H9 (cell line): ENCODE measurements around the gene MICOS13. TPM values are rescaled to one million over a fixed set of nuclear protein-coding genes. Genes with fewer than 3 reads are reported as not detected.

Source experiments
- DNase-seq: peaks from one replicate; pipeline ENCODE4 v3.0.0-alpha.2; 2017
- H2AFZ ChIP-seq: one replicate; pipeline ENCODE4 v1.6.1; 2013; ENCODE audit warnings: mild to moderate bottlenecking, low read length, control low read depth, moderate library complexity
- H2AK5ac ChIP-seq: 2 replicates; pipeline ENCODE4 v1.6.1; 2013; ENCODE audit warnings: low read length, control low read depth, mixed read lengths; ENCODE audit not compliant: insufficient read length
- H2BK120ac ChIP-seq: one replicate; pipeline ENCODE4 v1.6.1; 2013; ENCODE audit warnings: low read depth, mild to moderate bottlenecking, low read length, control low read depth, inconsistent platforms; ENCODE audit not compliant: poor library complexity, severe bottlenecking
- H2BK12ac ChIP-seq: 2 replicates; pipeline ENCODE4 v1.6.1; 2013; ENCODE audit warnings: low read length, control low read depth, mixed read lengths, low read depth; ENCODE audit not compliant: insufficient read length
- H2BK15ac ChIP-seq: 2 replicates; pipeline ENCODE4 v1.6.1; 2013; ENCODE audit warnings: low read depth, low read length, control low read depth
- H2BK20ac ChIP-seq: one replicate; pipeline ENCODE4 v1.6.1; 2013; ENCODE audit warnings: low read depth, mild to moderate bottlenecking, low read length, control low read depth, inconsistent platforms; ENCODE audit not compliant: poor library complexity, severe bottlenecking
- H2BK5ac ChIP-seq: 2 replicates; pipeline ENCODE4 v1.6.1; 2013; ENCODE audit warnings: low read length, control low read depth, mixed read lengths; ENCODE audit not compliant: insufficient read length
- H3K14ac ChIP-seq: 2 replicates; pipeline ENCODE4 v1.6.1; 2013; ENCODE audit warnings: low read length, control low read depth; ENCODE audit not compliant: insufficient read depth
- H3K18ac ChIP-seq: 2 replicates; pipeline ENCODE4 v1.6.1; 2013; ENCODE audit warnings: low read depth, mild to moderate bottlenecking, mixed read lengths, low read length, control low read depth; ENCODE audit not compliant: insufficient read length
- H3K23ac ChIP-seq: 2 replicates; pipeline ENCODE4 v1.6.1; 2013; ENCODE audit warnings: low read length, control low read depth, mixed read lengths, low read depth; ENCODE audit not compliant: insufficient read length
- H3K23me2 ChIP-seq: 2 replicates; pipeline ENCODE4 v1.6.1; 2013; ENCODE audit warnings: low read depth, mild to moderate bottlenecking, mixed read lengths, low read length, control low read depth; ENCODE audit not compliant: insufficient read length, poor library complexity, severe bottlenecking
- H3K27ac ChIP-seq: 2 replicates; pipeline ENCODE4 v1.5.1; 2013; ENCODE audit warnings: low read length, control low read depth, mixed read lengths, low read depth; ENCODE audit not compliant: insufficient read length
- H3K27me3 ChIP-seq: 2 replicates; pipeline ENCODE4 v1.6.1; 2013; ENCODE audit warnings: low read length, control low read depth, inconsistent platforms; ENCODE audit not compliant: insufficient read depth
- H3K4ac ChIP-seq: 2 replicates; pipeline ENCODE4 v1.6.1; 2013; ENCODE audit warnings: low read depth, mild to moderate bottlenecking, control low read depth, inconsistent platforms, low read length, moderate library complexity
- H3K4me1 ChIP-seq: 2 replicates; pipeline ENCODE4 v1.6.1; 2013; ENCODE audit warnings: low read length, control low read depth, inconsistent platforms; ENCODE audit not compliant: insufficient read depth
- H3K4me2 ChIP-seq: 2 replicates; pipeline ENCODE4 v1.6.1; 2013; ENCODE audit warnings: low read length, control low read depth, mixed read lengths; ENCODE audit not compliant: insufficient read length, insufficient read depth
- H3K56ac ChIP-seq: 2 replicates; pipeline ENCODE4 v1.6.1; 2013; ENCODE audit warnings: low read depth, mild to moderate bottlenecking, mixed read lengths, low read length, control low read depth; ENCODE audit not compliant: insufficient read length
- H3K79me1 ChIP-seq: 2 replicates; pipeline ENCODE4 v1.6.1; 2013; ENCODE audit warnings: low read depth, mild to moderate bottlenecking, moderate library complexity, low read length, control low read depth, inconsistent platforms; ENCODE audit not compliant: insufficient read depth, poor library complexity, severe bottlenecking
- H3K79me2 ChIP-seq: 2 replicates; pipeline ENCODE4 v1.6.1; 2013; ENCODE audit warnings: low read length, control low read depth, inconsistent platforms; ENCODE audit not compliant: insufficient read depth
- H3K9ac ChIP-seq: 2 replicates; pipeline ENCODE4 v1.6.1; 2013; ENCODE audit warnings: low read length, control low read depth, mixed read lengths; ENCODE audit not compliant: insufficient read length; ENCODE audit errors: extremely low read depth
- H3K9me3 ChIP-seq: one replicate; pipeline ENCODE4 v1.6.1; 2013; ENCODE audit warnings: low read depth, low read length, inconsistent platforms; ENCODE audit not compliant: control insufficient read depth
- H3T11ph ChIP-seq: one replicate; pipeline ENCODE4 v1.6.1; 2013; ENCODE audit warnings: mild to moderate bottlenecking, low read length, control low read depth, inconsistent platforms
- H4K20me1 ChIP-seq: one replicate; pipeline ENCODE4 v1.6.1; 2013; ENCODE audit not compliant: control insufficient read depth, insufficient read length, insufficient read depth
- H4K5ac ChIP-seq: 2 replicates; pipeline ENCODE4 v1.6.1; 2013; ENCODE audit warnings: low read depth, mild to moderate bottlenecking, mixed read lengths, low read length, control low read depth; ENCODE audit not compliant: insufficient read length
- H4K8ac ChIP-seq: replicated peaks from 2 replicates; pipeline ENCODE4 v1.6.1; 2013; ENCODE audit warnings: low read length, control low read depth, mixed read lengths, low read depth; ENCODE audit not compliant: insufficient read length
- H4K91ac ChIP-seq: 2 replicates; pipeline ENCODE4 v1.6.1; 2013; ENCODE audit warnings: low read depth, mild to moderate bottlenecking, moderate library complexity, mixed read lengths, low read length, control low read depth; ENCODE audit not compliant: insufficient read length
- H3K27ac Mint-ChIP-seq, 3 experiments: 2 replicates in 2 of 3; 3 replicates in 1 of 3; pipeline ENCODE4 v1.8.0; 2020 to 2021; ENCODE audit warnings: mixed read lengths in 3 of 3, mild to moderate bottlenecking in 1 of 3, moderate library complexity in 1 of 3
- H3K27me3 Mint-ChIP-seq: 2 replicates; pipeline ENCODE4 v1.8.0; 2021; ENCODE audit warnings: low read depth, mild to moderate bottlenecking, moderate library complexity, mixed read lengths
- H3K36me3 Mint-ChIP-seq, 3 experiments: 2 replicates in 2 of 3; 3 replicates in 1 of 3; pipeline ENCODE4 v1.8.0; 2020 to 2021; ENCODE audit warnings: low read depth in 3 of 3, mixed read lengths in 3 of 3; ENCODE audit not compliant: insufficient read depth in 1 of 3
- H3K4me1 Mint-ChIP-seq, 2 experiments: 2 replicates each; pipeline ENCODE4 v1.8.0; 2020; ENCODE audit warnings: mixed read lengths in 2 of 2
- H3K4me3 Mint-ChIP-seq, 2 experiments: 2 replicates in 1 of 2; 3 replicates in 1 of 2; pipeline ENCODE4 v1.8.0; 2020 to 2021; ENCODE audit warnings: mild to moderate bottlenecking in 2 of 2, mixed read lengths in 2 of 2, moderate library complexity in 1 of 2
- H3K9me3 Mint-ChIP-seq, 2 experiments: 2 replicates in 1 of 2; 3 replicates in 1 of 2; pipeline ENCODE4 v1.8.0; 2020; ENCODE audit warnings: mild to moderate bottlenecking in 2 of 2, mixed read lengths in 2 of 2, moderate library complexity in 1 of 2
- WGBS: extraction: QIAGEN DNeasy Blood & Tissue Kit; methylation state at CpG from one replicate; pipeline ENCODE4 v1.1.7; 2013; ENCODE audit warnings: missing lambda C conversion rate, low lambda C conversion rate, mixed read lengths; ENCODE audit not compliant: insufficient read length; ENCODE audit errors: extremely low coverage; 5-methylcytosine and 5-hydroxymethylcytosine counted together
- total RNA-seq: library from RNA; stranded (reverse); gene quantifications from 2 replicates; pipeline ENCODE4 v1.2.1, GENCODE V29; 2021
- TF ChIP-seq, protein P1 (sequence below): fragments of 200-600 bp; sonication (generic); conservative IDR thresholded peaks from 3 replicates; pipeline ENCODE4 v1.8.0; 2021; ENCODE audit warnings: antibody characterized with exemption, mild to moderate bottlenecking

MICOS13 gene
- total RNA-seq, 1 experiment from 2014 or later: 23.8 TPM

DNA sequence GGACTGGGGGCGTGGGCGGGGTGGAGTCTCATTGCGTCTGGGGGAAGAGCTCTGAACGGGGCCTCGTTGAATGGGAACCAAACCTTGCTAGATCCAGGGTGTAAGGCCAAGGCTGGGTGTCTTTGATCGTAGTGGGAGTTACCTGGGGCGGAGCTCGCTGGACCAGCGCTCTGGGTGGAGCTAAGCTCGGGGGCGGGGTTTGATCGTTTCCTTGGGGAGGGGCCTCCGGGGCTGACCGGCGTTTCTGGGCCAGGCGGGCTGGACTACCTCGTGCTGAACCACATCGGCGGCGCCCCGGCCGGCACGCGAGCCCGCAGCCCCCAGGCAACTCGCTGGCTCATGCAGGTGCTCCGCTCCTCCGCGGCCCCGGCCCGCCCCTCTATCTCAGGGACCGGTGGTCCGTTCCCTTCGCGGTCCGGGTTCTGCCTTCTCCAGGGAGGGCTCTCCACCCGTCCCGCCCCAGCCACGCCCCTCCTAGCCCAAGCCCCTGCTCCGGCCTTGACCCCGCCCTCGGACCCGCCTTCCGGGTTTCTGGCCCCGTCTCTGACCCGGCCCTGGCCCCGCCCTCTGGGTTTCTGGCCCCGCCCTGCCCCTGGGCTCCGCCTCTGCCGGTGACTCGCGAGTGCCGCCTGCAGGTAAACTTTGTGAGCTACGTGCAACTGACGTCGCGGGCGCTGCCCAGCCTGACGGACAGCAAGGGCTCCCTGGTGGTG lies 6.5 kb upstream of the MICOS13 start:
- H3K36me3 Mint-ChIP-seq: peaks cover 9 to 16% (median 9%) of the 10 kb centered on the region in 3 experiments
- Histone ChIP-seq H2BK15ac (no peak overlapping the region), H3K79me2 (peaks cover 11% of the 10 kb centered on the region; the same call in 1 of the 2 replicates), H2BK12ac (no peak overlapping the region), H3T11ph (no peak overlapping the region), H3K9me3 (no peaks in the 10 kb centered on the region), H2AFZ (no peak overlapping the region), H4K5ac (no peak overlapping the region), H4K20me1 (no peaks in the 10 kb centered on the region), H2BK120ac (no peak overlapping the region), H3K79me1 (no peaks in the 10 kb centered on the region), H3K14ac (no peak overlapping the region), H3K4me1 (no peaks in the 10 kb centered on the region), H3K23me2 (peaks cover 6% of the 10 kb centered on the region), H3K18ac (no peak overlapping the region), H3K27ac (no peak overlapping the region), H2AK5ac (no peak overlapping the region), H3K4ac (no peak overlapping the region), H4K8ac (no peak overlapping the region), H2BK20ac (no peak overlapping the region), H3K23ac (no peak overlapping the region), H3K4me2 (peak overlapping the region; percentile 9), H4K91ac (no peak overlapping the region), H2BK5ac (no peak overlapping the region), H3K56ac (no peak overlapping the region), H3K27me3 (no peaks in the 10 kb centered on the region), H3K9ac (no peak overlapping the region)
- TF ChIP-seq, protein P1, sequence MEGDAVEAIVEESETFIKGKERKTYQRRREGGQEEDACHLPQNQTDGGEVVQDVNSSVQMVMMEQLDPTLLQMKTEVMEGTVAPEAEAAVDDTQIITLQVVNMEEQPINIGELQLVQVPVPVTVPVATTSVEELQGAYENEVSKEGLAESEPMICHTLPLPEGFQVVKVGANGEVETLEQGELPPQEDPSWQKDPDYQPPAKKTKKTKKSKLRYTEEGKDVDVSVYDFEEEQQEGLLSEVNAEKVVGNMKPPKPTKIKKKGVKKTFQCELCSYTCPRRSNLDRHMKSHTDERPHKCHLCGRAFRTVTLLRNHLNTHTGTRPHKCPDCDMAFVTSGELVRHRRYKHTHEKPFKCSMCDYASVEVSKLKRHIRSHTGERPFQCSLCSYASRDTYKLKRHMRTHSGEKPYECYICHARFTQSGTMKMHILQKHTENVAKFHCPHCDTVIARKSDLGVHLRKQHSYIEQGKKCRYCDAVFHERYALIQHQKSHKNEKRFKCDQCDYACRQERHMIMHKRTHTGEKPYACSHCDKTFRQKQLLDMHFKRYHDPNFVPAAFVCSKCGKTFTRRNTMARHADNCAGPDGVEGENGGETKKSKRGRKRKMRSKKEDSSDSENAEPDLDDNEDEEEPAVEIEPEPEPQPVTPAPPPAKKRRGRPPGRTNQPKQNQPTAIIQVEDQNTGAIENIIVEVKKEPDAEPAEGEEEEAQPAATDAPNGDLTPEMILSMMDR: peak; percentile 86
- peak overlapping the region; percentile 60 to 81 for H3K4me3 Mint-ChIP-seq
- WGBS: no CpG with 5 or more reads among the region's 59 CpGs
- H3K9me3 Mint-ChIP-seq: peaks cover 5 to 6% of the 10 kb centered on the region in 2 experiments; a peak in 2 of 5 replicates
- peaks cover 8 to 16% of the 10 kb centered on the region in 2 experiments for H3K4me1 Mint-ChIP-seq
- peak; percentile 97 for DNase-seq
- H3K27ac Mint-ChIP-seq: peak overlapping the region; percentile 51 to 83 (median 64); a peak in 3 of 7 replicates
- H3K27me3 Mint-ChIP-seq: peaks cover 8% of the 10 kb centered on the region
